ENCODE measurements around the gene TMEM131. TPM values are rescaled to one million over a fixed set of nuclear protein-coding genes. Genes with fewer than 3 reads are reported as not detected.

Gene TMEM131
- total RNA-seq, 1 donor, result 45.1 TPM

DNA sequence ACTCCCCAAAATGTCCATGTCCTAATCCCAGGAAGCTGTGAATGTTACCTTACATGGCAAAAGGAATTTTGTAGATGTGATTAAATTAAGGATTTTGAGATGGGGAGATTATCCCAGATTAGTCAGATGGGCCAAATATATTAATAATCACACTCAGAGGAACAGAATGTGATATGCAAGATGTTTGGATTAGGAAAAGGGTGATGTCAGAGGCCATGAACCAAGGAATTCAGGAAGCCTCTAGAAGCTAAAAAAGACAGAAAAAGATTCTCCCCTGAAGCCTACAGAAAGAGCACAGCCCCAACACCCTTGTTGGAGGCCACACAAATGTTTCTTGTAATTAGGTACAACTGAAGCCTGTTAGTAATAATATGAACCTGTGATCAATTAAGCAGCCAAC is 13.1 kb downstream of the TMEM131 start:
- H3K4me3 ChIP-seq (ENCODE audit: low read depth, low read length), result no peak overlapping the region
- DNase-seq (ENCODE audit: low read depth), result no peak
- TF ChIP-seq, protein P1, sequence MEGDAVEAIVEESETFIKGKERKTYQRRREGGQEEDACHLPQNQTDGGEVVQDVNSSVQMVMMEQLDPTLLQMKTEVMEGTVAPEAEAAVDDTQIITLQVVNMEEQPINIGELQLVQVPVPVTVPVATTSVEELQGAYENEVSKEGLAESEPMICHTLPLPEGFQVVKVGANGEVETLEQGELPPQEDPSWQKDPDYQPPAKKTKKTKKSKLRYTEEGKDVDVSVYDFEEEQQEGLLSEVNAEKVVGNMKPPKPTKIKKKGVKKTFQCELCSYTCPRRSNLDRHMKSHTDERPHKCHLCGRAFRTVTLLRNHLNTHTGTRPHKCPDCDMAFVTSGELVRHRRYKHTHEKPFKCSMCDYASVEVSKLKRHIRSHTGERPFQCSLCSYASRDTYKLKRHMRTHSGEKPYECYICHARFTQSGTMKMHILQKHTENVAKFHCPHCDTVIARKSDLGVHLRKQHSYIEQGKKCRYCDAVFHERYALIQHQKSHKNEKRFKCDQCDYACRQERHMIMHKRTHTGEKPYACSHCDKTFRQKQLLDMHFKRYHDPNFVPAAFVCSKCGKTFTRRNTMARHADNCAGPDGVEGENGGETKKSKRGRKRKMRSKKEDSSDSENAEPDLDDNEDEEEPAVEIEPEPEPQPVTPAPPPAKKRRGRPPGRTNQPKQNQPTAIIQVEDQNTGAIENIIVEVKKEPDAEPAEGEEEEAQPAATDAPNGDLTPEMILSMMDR (IDR thresholded peaks at IDR 0.05; ENCODE audit: insufficient read depth, low read length), result no peak

DNA sequence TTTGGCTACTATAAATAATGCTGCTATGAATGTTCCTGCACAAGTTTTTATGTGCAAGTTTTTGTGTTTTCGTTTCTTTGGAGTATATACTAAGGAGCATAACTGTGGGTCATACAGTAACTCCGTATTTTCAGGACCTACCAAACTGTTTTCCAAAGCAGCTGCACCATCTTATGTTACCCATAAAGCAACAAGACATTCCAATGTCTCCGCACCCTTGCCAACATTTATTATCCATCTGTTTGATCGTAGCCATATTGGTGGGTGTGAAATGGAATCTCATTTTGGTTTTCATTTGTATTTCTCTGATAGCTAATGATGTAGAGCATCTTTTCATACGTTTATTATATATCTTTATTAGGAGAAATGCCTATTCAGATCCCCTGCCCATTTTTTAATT is 13.8 kb downstream of the TMEM131 start:
- no peak overlapping the region for H3K4me3 ChIP-seq (ENCODE audit: low read depth, low read length)
- TF ChIP-seq, protein P1 (IDR thresholded peaks at IDR 0.05; ENCODE audit: insufficient read depth, low read length), result no peak
- DNase-seq (ENCODE audit: low read depth), result no peak

DNA sequence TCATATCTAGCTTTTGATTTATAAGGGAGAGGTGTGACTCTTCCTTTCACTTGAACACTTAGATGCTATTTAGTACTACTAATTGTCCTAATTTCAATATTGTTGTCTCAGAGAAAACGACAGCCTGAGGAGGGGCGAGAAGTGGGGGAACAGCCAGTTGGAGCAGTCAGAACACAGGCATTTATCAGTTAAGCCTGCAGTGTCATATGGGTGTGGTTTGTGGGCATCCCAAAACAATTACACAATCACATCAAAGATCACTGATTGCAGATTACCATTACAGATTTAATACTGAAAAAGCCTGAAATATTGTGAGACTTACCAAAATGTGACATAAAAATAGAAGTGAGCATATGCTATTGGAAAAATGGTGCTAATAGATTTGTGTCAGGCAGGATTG is 15.8 kb downstream of the TMEM131 start:
- no peak overlapping the region for H3K4me3 ChIP-seq (ENCODE audit: low read depth, low read length)
- DNase-seq (ENCODE audit: low read depth), result no peak
- TF ChIP-seq, protein P1 (IDR thresholded peaks at IDR 0.05; ENCODE audit: insufficient read depth, low read length), result no peak

DNA sequence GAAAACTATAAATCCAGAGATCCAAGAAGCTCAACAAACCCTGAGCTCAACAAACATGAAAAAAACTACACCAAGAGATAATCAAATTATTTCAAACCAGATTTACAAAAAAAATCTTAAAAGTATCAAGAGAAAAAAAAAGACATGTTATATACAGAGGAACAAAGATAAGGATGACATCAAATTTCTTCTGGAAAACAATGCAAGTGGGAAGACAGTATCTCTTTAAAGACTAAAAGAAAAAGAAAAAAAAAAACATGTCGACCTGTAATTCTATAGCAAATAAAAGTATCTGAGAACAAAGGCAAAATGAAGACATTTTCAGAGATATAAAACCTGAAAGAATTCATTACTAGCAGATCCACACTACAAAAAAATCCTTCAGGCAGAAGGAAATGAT is 21.3 kb downstream of the TMEM131 start:
- no peak for DNase-seq (ENCODE audit: low read depth)
- TF ChIP-seq, protein P1 (IDR thresholded peaks at IDR 0.05; ENCODE audit: insufficient read depth, low read length), result no peak
- no peak overlapping the region for H3K4me3 ChIP-seq (ENCODE audit: low read depth, low read length)

DNA sequence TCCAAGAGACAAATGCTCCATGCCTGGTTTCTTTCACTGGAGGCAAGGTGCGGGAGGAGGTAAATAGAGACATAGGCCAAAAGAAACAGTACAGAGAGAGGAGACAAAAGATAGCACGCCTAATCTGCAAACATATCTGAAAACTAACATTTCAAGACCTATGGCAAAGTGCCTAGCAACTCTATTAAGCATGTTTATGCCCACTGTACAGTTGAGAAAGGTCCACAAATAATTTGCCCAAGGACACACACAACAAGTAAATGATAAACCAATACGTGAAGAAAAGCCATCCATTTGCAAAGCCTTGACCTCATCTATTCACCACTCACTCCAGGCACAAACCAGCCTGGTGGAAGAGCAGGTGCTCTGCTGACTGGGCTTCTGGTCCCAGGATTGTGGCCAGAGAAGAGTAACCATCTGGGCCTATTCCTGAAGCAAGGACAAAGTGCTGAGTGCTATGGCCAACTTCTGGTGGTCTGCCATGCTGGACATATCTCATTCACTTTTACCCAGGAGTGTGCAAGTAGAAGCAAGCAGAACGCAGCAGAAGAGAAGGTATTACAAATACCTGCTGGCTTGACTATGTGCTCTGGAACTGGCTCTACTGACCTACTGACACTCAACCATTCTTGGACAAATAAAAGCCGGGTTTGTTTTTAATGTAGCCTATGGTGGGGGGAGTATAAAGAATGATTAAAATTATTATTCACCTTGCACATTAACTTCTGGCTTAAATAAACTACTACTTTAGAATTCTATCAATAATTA is 25.3 kb downstream of the TMEM131 start:
- TF ChIP-seq, protein P1 (IDR thresholded peaks at IDR 0.05; ENCODE audit: insufficient read depth, low read length), result no peak
- no peak overlapping the region for H3K4me3 ChIP-seq (ENCODE audit: low read depth, low read length)
- no peak for DNase-seq (ENCODE audit: low read depth)

DNA sequence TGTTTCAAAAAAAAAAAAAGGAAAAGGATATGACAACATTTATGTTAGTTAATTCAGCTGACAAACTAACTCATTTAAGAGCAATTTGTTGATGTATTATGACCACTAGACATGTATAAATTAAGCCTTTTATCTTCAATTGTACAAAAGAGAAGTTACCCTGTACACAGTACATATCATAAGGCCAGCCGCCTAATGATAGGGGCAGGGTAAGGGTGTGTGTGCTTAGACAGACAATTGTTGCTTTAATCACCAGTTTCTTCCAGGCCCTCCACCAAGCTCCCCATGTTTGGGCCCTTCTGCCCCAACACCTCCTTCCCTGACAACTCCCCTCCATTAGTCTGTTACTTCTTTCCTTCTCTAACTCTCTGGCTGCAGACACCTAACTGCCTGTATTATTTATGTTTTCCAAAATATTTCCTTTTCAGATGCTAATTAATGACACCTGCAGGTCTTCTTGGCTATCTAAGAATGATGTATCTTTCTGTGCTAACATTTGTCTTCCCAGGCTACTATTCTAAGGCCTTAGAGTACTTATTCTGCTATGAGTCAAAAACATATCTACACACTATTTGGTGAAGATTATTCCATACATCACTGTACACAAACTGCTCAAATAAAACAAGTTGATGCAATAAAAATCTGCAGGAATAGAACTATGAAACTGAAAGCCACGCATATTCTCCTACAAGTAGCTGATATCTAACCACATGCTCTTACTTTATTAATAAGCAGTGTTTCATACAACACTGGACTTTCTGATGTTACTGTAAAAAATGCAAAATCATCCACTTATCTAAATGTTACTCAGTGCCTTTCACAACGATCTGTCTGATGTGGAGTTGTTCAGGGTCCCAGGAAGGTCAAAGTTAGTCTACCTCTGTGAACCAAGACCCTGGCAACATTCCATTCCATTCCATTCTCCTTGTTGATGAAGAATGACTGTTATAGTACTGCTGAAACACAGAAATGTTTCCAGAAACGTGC is 26.4 kb downstream of the TMEM131 start:
- TF ChIP-seq, protein P1 (IDR thresholded peaks at IDR 0.05; ENCODE audit: insufficient read depth, low read length), result no peak
- DNase-seq (ENCODE audit: low read depth), result peak; percentile 85
- no peak overlapping the region for H3K4me3 ChIP-seq (ENCODE audit: low read depth, low read length)
